Measurements from ENCODE around the gene KIF23.
"Not testable (repeated sequence)": the region's sequence is repeated elsewhere in the genome, so short reads cannot be mapped to it uniquely, and the experiment has no call there.

The KIF23 gene

GRCh38 chr15:69424001-69424400 is 9.9 kb downstream of the KIF23 start:
- DNase-seq (ENCODE audit: low read depth, low spot score): no peak
- no peak overlapping the region for H3K4me3 ChIP-seq (ENCODE audit: low read length)

GRCh38 chr15:69424748-69425413 is 10.7 kb downstream of the KIF23 start:
- no peak overlapping the region for H3K4me3 ChIP-seq (ENCODE audit: low read length)
- DNase-seq (ENCODE audit: low read depth, low spot score): no peak

- no peak for DNase-seq (ENCODE audit: low read depth, low spot score)
Observed at GRCh38 chr15:69433831-69434230, 19.7 kb downstream of the KIF23 start.

GRCh38 chr15:69434238-69434637 is 20.1 kb downstream of the KIF23 start:
- no peak overlapping the region for H3K4me3 ChIP-seq (ENCODE audit: low read length)
- no peak for DNase-seq (ENCODE audit: low read depth, low spot score)

More at GRCh38 chr15:69433831-69434230, 19.7 kb downstream of the KIF23 start:
- H3K4me3 ChIP-seq (ENCODE audit: low read length): no peak overlapping the region

- H3K4me3 ChIP-seq (ENCODE audit: low read length): no peak overlapping the region
- no peak for DNase-seq (ENCODE audit: low read depth, low spot score)
Observed at GRCh38 chr15:69434679-69435078, 20.5 kb downstream of the KIF23 start.

- H3K4me3 ChIP-seq (ENCODE audit: low read length): no peak overlapping the region
- no peak for DNase-seq (ENCODE audit: low read depth, low spot score)
Observed at GRCh38 chr15:69435985-69436384, 21.8 kb downstream of the KIF23 start.

GRCh38 chr15:69436951-69437350 is 22.8 kb downstream of the KIF23 start:
- DNase-seq (ENCODE audit: low read depth, low spot score): no peak
- no peak overlapping the region for H3K4me3 ChIP-seq (ENCODE audit: low read length)

- no peak overlapping the region for H3K4me3 ChIP-seq (ENCODE audit: low read length)
- DNase-seq (ENCODE audit: low read depth, low spot score): no peak
Observed at GRCh38 chr15:69439623-69440022, 25.5 kb downstream of the KIF23 start.

GRCh38 chr15:69443032-69443611 is 29.0 kb downstream of the KIF23 start:
- no peak overlapping the region for H3K4me3 ChIP-seq (ENCODE audit: low read length)
- DNase-seq (ENCODE audit: low read depth, low spot score): no peak

GRCh38 chr15:69444686-69445085 is 30.5 kb downstream of the KIF23 start:
- no peak for DNase-seq (ENCODE audit: low read depth, low spot score)
- H3K4me3 ChIP-seq (ENCODE audit: low read length): no peak overlapping the region

- no peak for DNase-seq (ENCODE audit: low read depth, low spot score)
- H3K4me3 ChIP-seq (ENCODE audit: low read length): no peak overlapping the region
Observed at GRCh38 chr15:69446953-69447352, 32.8 kb downstream of the KIF23 start.

- not testable (repeated sequence) for DNase-seq (ENCODE audit: low read depth, low spot score); H3K4me3 ChIP-seq (ENCODE audit: low read length)
Observed at GRCh38 chr15:69450221-69450620, 36.1 kb downstream of the KIF23 start.

- H3K4me3 ChIP-seq (ENCODE audit: low read length): peak overlapping the region; percentile 76
- DNase-seq (ENCODE audit: low read depth, low spot score): no peak
Observed at GRCh38 chr15:69450968-69451695, 37.0 kb downstream of the KIF23 start.

GRCh38 chr15:69451951-69452691 is 38.0 kb downstream of the KIF23 start:
- H3K4me3 ChIP-seq (ENCODE audit: low read length): peak overlapping the region; percentile 76
- peak; percentile 44 for DNase-seq (ENCODE audit: low read depth, low spot score)

- DNase-seq (ENCODE audit: low read depth, low spot score): peak; percentile 95
- peak within 1 kb of the TSS; percentile 76 for H3K4me3 ChIP-seq (ENCODE audit: low read length)
Observed at GRCh38 chr15:69452692-69453521, 38.8 kb downstream of the KIF23 start, which contains the start of gene RPLP1. Gene RPLP1 (plus strand): TSS chr15:69452818. CDS start chr15:69452949, 131 bp downstream.

- H3K4me3 ChIP-seq (ENCODE audit: low read length): no peak overlapping the region
- DNase-seq (ENCODE audit: low read depth, low spot score): no peak
Observed at GRCh38 chr15:69454953-69455352, 40.8 kb downstream of the KIF23 start.

GRCh38 chr15:69456208-69457166 is 42.3 kb downstream of the KIF23 start:
- H3K4me3 ChIP-seq (ENCODE audit: low read length): no peak overlapping the region
- no peak for DNase-seq (ENCODE audit: low read depth, low spot score)

Data from Jurkat, Clone E6-1 (cell line).